Endodermal cell (in vitro differentiated cells): ENCODE measurements around the gene MPST. TPM values are rescaled to one million over a fixed set of nuclear protein-coding genes. Genes with fewer than 3 reads are reported as not detected.

Source experiments
- DNase-seq: peaks from one replicate; pipeline ENCODE4 v3.0.0-alpha.2; 2017
- H3K27ac ChIP-seq: 2 replicates; pipeline ENCODE4 v1.5.1; 2013; ENCODE audit warnings: mild to moderate bottlenecking, low read depth, low read length, moderate library complexity
- H3K27me3 ChIP-seq: 2 replicates; pipeline ENCODE4 v1.6.1; 2013; ENCODE audit warnings: mild to moderate bottlenecking, low read length, moderate library complexity; ENCODE audit not compliant: insufficient read depth, control insufficient read depth, poor library complexity, severe bottlenecking
- H3K36me3 ChIP-seq: 2 replicates; pipeline ENCODE4 v1.7.0; 2013; ENCODE audit warnings: mild to moderate bottlenecking, low read length, moderate library complexity; ENCODE audit not compliant: control insufficient read depth, insufficient read depth
- H3K4me1 ChIP-seq: one replicate; pipeline ENCODE4 v1.7.0; 2013; ENCODE audit warnings: low read length; ENCODE audit not compliant: control insufficient read depth, insufficient read depth
- H3K4me3 ChIP-seq: 2 replicates; pipeline ENCODE4 v1.5.1; 2013; ENCODE audit warnings: mild to moderate bottlenecking, low read length, moderate library complexity
- H3K9ac ChIP-seq: 2 replicates; pipeline ENCODE4 v1.6.1; 2013; ENCODE audit warnings: mild to moderate bottlenecking, low read length, moderate library complexity; ENCODE audit not compliant: poor library complexity, severe bottlenecking; ENCODE audit errors: extremely low read depth
- H3K9me3 ChIP-seq: 2 replicates; pipeline ENCODE4 v1.6.1; 2013; ENCODE audit warnings: mild to moderate bottlenecking, low read length, moderate library complexity; ENCODE audit not compliant: control insufficient read depth
- H3K27ac Mint-ChIP-seq: 2 replicates; pipeline ENCODE4 v1.8.0; 2020; ENCODE audit warnings: mixed read lengths
- H3K27me3 Mint-ChIP-seq: 2 replicates; pipeline ENCODE4 v1.8.0; 2021; ENCODE audit warnings: mild to moderate bottlenecking, mixed read lengths; ENCODE audit not compliant: insufficient read depth
- H3K36me3 Mint-ChIP-seq: 2 replicates; pipeline ENCODE4 v1.8.0; 2020; ENCODE audit warnings: low read depth, mixed read lengths
- H3K4me1 Mint-ChIP-seq: 2 replicates; pipeline ENCODE4 v1.8.0; 2020; ENCODE audit warnings: mixed read lengths
- H3K4me3 Mint-ChIP-seq: 2 replicates; pipeline ENCODE4 v1.8.0; 2020; ENCODE audit warnings: mild to moderate bottlenecking, moderate library complexity, mixed read lengths
- H3K9me3 Mint-ChIP-seq: 2 replicates; pipeline ENCODE4 v1.8.0; 2020; ENCODE audit warnings: mild to moderate bottlenecking, mixed read lengths
- WGBS, 2 experiments: methylation state at CpG; one replicate each; pipeline versions ENCODE4 v1.1.5 to v1.1.7; 2013; ENCODE audit warnings: missing lambda C conversion rate in 2 of 2, mixed read lengths in 1 of 2; ENCODE audit not compliant: insufficient coverage in 1 of 2, insufficient read length in 1 of 2; 5-methylcytosine and 5-hydroxymethylcytosine counted together
- total RNA-seq, 2 donors: library from RNA; stranded (reverse); fragmentation: NEBNext Ultra II Directional in 1 of 2; extraction: Animal tissue kit (Norgen Biotek cat#: 25700) in 1 of 2; gene quantifications; 2 replicates in 1 of 2; 3 replicates in 1 of 2; pipeline ENCODE4 v1.2.1, GENCODE V29; 2021
- TF ChIP-seq, protein P1 (sequence below): fragments of 200-600 bp; sonication (generic); conservative IDR thresholded peaks from 2 replicates; pipeline ENCODE4 v1.5.0; 2021; ENCODE audit warnings: antibody characterized with exemption, mild to moderate bottlenecking

The MPST gene
- total RNA-seq, 2 donors from 2014 or later = 71.7 to 74.6 TPM

- peaks cover 10% of the 10 kb centered on the region for H3K27me3 ChIP-seq
- Mint-ChIP-seq H3K9me3 (no peaks in the 10 kb centered on the region), H3K27me3 (peaks cover 32% of the 10 kb centered on the region), H3K4me1 (peaks cover 2% of the 10 kb centered on the region), H3K27ac (no peak overlapping the region), H3K36me3 (no peaks in the 10 kb centered on the region), H3K4me3 (no peak overlapping the region)
- no peaks in the 10 kb centered on the region for H3K36me3 ChIP-seq
- H3K9me3 ChIP-seq = no peaks in the 10 kb centered on the region
- no peak overlapping the region for H3K27ac ChIP-seq
- H3K4me1 ChIP-seq = no peaks in the 10 kb centered on the region
- TF ChIP-seq, protein P1, sequence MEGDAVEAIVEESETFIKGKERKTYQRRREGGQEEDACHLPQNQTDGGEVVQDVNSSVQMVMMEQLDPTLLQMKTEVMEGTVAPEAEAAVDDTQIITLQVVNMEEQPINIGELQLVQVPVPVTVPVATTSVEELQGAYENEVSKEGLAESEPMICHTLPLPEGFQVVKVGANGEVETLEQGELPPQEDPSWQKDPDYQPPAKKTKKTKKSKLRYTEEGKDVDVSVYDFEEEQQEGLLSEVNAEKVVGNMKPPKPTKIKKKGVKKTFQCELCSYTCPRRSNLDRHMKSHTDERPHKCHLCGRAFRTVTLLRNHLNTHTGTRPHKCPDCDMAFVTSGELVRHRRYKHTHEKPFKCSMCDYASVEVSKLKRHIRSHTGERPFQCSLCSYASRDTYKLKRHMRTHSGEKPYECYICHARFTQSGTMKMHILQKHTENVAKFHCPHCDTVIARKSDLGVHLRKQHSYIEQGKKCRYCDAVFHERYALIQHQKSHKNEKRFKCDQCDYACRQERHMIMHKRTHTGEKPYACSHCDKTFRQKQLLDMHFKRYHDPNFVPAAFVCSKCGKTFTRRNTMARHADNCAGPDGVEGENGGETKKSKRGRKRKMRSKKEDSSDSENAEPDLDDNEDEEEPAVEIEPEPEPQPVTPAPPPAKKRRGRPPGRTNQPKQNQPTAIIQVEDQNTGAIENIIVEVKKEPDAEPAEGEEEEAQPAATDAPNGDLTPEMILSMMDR = no peak
- WGBS, 2 experiments = 94 to 95% methylated on average over 18 to 28 of the region's 28 CpGs
- DNase-seq = no peak
- H3K9ac ChIP-seq = no peak overlapping the region
- H3K4me3 ChIP-seq = no peak overlapping the region
Measured at GRCh38 chr22:37063431-37064420, 44.2 kb downstream of the MPST start.

- H3K27ac Mint-ChIP-seq = no peak overlapping the region
- TF ChIP-seq, protein P1 = no peak
- Histone ChIP-seq H3K4me3 (no peak overlapping the region), H3K4me1 (no peaks in the 10 kb centered on the region), H3K9me3 (no peaks in the 10 kb centered on the region), H3K9ac (no peak overlapping the region), H3K27me3 (peaks cover 18% of the 10 kb centered on the region), H3K27ac (no peak overlapping the region), H3K36me3 (no peaks in the 10 kb centered on the region)
- peaks cover 2% of the 10 kb centered on the region for H3K4me1 Mint-ChIP-seq
- WGBS, 2 experiments = 91 to 93% methylated on average over 9 to 11 of the region's 11 CpGs
- peaks cover 36% of the 10 kb centered on the region for H3K27me3 Mint-ChIP-seq
- H3K36me3 Mint-ChIP-seq = no peaks in the 10 kb centered on the region
- no peak overlapping the region for H3K4me3 Mint-ChIP-seq
- H3K9me3 Mint-ChIP-seq = no peaks in the 10 kb centered on the region
- no peak for DNase-seq
Measured at GRCh38 chr22:37064553-37064952, 45.0 kb downstream of the MPST start.

DNA sequence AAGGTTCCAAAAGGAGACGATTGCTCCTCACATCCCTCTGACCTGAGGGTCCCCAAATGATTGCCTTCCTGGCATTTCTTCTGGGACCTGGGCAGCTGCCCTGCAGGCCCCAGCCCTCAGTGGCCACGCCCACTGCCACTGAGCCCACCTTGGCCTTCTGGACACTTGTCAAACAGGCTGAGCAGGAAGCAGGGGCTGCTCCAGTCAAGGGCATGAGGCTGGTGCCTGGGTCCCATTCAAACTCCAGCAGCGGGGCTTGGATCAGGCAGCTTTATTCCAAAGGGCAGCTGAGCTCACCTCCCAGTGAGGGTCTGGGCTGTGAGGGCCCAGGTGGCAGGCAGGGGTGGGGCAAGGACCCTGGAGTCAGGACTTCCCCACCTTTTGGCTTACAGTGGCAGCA, 45.6 kb downstream of the MPST start:
- Mint-ChIP-seq H3K4me3 (no peak overlapping the region), H3K36me3 (no peaks in the 10 kb centered on the region), H3K4me1 (peaks cover 2% of the 10 kb centered on the region), H3K9me3 (no peaks in the 10 kb centered on the region), H3K27me3 (peaks cover 36% of the 10 kb centered on the region), H3K27ac (no peak overlapping the region)
- H3K4me1 ChIP-seq = no peaks in the 10 kb centered on the region
- WGBS, 2 experiments = 86 to 90% methylated on average over 2 to 3 of the region's 3 CpGs
- no peak overlapping the region for H3K9ac ChIP-seq
- TF ChIP-seq, protein P1 = no peak
- no peak for DNase-seq
- no peaks in the 10 kb centered on the region for H3K9me3 ChIP-seq
- H3K27me3 ChIP-seq = peaks cover 24% of the 10 kb centered on the region
- no peak overlapping the region for H3K27ac ChIP-seq
- H3K4me3 ChIP-seq = no peak overlapping the region
- no peaks in the 10 kb centered on the region for H3K36me3 ChIP-seq
